Ovary (tissue), 9 donors: Measurements from ENCODE around the gene NHERF1. TPM values are rescaled to one million over a fixed set of nuclear protein-coding genes. Genes with fewer than 3 reads are reported as not detected.

ENCODE experiments used
- DNase-seq, 5 donors: peaks; one replicate each; pipeline ENCODE4 v3.0.0-alpha.2; 2019 to 2020
- H3K27ac ChIP-seq, 2 donors: fragments of 200-600 bp; one replicate each; pipeline versions ENCODE4 v1.5.1 to v1.8.0; 2019 to 2022
- H3K27me3 ChIP-seq: fragments of 200-600 bp; one replicate; pipeline ENCODE4 v1.8.0; 2022
- H3K36me3 ChIP-seq: fragments of 200-600 bp; sonication (generic); one replicate; pipeline ENCODE4 v1.5.1; 2019
- H3K4me1 ChIP-seq: one replicate; pipeline ENCODE4 v1.8.1; 2013; ENCODE audit warnings: mild to moderate bottlenecking, moderate library complexity; ENCODE audit not compliant: insufficient read depth
- H3K4me3 ChIP-seq: fragments of 200-600 bp; sonication (generic); one replicate; pipeline ENCODE4 v1.5.1; 2017
- H3K9me3 ChIP-seq, 2 donors: fragments of 200-600 bp in 1 of 2; sonication (generic) in 1 of 2; one replicate each; pipeline versions ENCODE4 v1.5.1 to v1.8.1; 2013 to 2019; ENCODE audit warnings: mild to moderate bottlenecking in 1 of 2, moderate library complexity in 1 of 2
- EP300 ChIP-seq: sonication (generic); formaldehyde crosslinking; IDR thresholded peaks from one replicate; pipeline ENCODE4 v1.6.1; 2017; ENCODE audit warnings: antibody characterized with exemption
- POLR2A ChIP-seq: fragments of 450-650 bp; IDR thresholded peaks from one replicate; pipeline ENCODE4 v1.6.1; 2017; ENCODE audit warnings: antibody characterized with exemption, mild to moderate bottlenecking, moderate library complexity
- WGBS, 3 donors: extraction: QIAGEN DNeasy Blood & Tissue Kit in 1 of 3; methylation state at CpG; one replicate each; pipeline versions ENCODE4 v1.1.5 to v1.1.7; 2013 to 2017; 5-methylcytosine and 5-hydroxymethylcytosine counted together
- intact Hi-C, 4 donors: fragments of 100-400 bp; cut with DNase I; formaldehyde crosslinking; loops; one replicate each; pipeline versions ENCODE4 v1.11.0 to v1.15.1; 2022 to 2023
- polyA plus RNA-seq, 2 donors: library from polyadenylated mRNA; stranded (reverse); fragments of 200-250 nt in 1 of 2; fragments of 350-450 nt in 1 of 2; fragmentation: Illumina TruSeq in 1 of 2; extraction: RNeasy Lipid Tissue Mini Kit (QIAGEN cat#74804) in 1 of 2; gene quantifications; one replicate each; pipeline ENCODE4 v1.2.3, GENCODE V29; 2013 to 2014
- total RNA-seq, 7 donors: library from RNA; depleted of rRNA in 2 of 7; stranded (reverse); fragments of >200 nt in 2 of 7; fragmentation: NEBNext Ultra II Directional in 3 of 7; extraction: Animal tissue kit (Norgen Biotek cat#: 25700) in 3 of 7; gene quantifications; one replicate each; pipeline versions ENCODE4 v1.1.0 to v1.2.4, GENCODE V29; 2016 to 2023
- TF ChIP-seq, protein P1 (sequence below), 3 donors: fragments of 450-650 bp in 2 of 3; fragments of 200-600 bp in 1 of 3; IDR thresholded peaks; one replicate each; pipeline versions ENCODE4 v1.5.1 to v1.8.0; 2016 to 2022; ENCODE audit warnings: antibody characterized with exemption in 3 of 3, mild to moderate bottlenecking in 1 of 3
- donor health status: DM: no; HTN: no; CAD: no; lungs with moderate emphysema.
- donor health status: DM: no; HTN: no; CAD: no.
- donor health status: Bipolar disorder and iron deficiency.
- donor health status: DM: yes; HTN: yes; CAD: no.
- donor health status: DM: no; HTN: no; CAD: no.
- donor health status: DM: yes; HTN: yes; CAD: no.

NHERF1 gene
- total and polyA plus RNA-seq, 9 donors: 12.1 to 101 (median 21.0) TPM

DNA sequence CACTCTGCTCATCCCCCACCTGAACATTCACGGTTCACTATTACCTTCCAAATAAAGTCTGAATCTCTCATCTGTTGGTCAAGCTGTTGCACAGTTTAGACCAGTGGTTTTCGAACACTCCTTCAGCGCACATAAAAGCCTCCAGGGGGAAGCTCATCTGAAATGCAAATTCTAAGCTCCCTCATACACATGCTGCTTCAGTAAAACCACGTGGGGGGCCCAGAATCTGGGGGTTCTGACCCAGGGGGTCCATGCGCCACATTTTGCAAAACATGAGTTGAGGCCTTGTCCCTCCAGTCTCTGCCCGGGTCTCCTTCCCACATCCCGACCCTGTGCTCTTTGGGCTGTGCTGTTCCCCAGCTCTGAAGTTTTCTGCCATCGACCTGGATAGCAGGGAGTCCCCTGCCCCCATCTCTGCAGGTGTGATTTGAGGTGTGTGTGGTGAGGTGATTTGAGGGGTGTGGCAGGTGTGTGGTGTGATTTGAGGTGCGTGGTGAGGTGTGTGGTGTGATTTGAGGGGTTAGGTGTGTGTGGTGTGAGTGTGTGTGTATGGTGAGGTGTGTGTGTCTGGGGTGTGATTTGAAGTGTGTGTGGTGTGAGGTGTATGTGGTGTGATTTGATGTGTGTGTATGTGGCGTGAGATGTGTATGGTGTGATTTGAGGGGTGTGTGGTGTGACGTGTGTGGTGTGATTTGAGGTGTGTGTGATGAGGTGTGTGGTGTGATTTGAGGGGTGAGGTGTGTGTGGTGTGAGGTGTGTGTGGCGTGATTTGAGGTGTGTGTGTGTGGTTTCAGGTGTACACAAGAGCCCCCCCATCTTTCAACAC, 16.2 kb upstream of the NHERF1 start:
- H3K27me3 ChIP-seq: no peaks in the 10 kb centered on the region
- WGBS, 3 donors: 74 to 77% (median 75%) methylated on average over 12 of the region's 12 CpGs
- no peak overlapping the region for H3K27ac ChIP-seq
- H3K36me3 ChIP-seq: no peaks in the 10 kb centered on the region
- DNase-seq: no peak
- H3K4me3 ChIP-seq: no peak overlapping the region
- H3K9me3 ChIP-seq: no peaks in the 10 kb centered on the region
- TF ChIP-seq POLR2A (no peak), EP300 (no peak)
- TF ChIP-seq, protein P1, sequence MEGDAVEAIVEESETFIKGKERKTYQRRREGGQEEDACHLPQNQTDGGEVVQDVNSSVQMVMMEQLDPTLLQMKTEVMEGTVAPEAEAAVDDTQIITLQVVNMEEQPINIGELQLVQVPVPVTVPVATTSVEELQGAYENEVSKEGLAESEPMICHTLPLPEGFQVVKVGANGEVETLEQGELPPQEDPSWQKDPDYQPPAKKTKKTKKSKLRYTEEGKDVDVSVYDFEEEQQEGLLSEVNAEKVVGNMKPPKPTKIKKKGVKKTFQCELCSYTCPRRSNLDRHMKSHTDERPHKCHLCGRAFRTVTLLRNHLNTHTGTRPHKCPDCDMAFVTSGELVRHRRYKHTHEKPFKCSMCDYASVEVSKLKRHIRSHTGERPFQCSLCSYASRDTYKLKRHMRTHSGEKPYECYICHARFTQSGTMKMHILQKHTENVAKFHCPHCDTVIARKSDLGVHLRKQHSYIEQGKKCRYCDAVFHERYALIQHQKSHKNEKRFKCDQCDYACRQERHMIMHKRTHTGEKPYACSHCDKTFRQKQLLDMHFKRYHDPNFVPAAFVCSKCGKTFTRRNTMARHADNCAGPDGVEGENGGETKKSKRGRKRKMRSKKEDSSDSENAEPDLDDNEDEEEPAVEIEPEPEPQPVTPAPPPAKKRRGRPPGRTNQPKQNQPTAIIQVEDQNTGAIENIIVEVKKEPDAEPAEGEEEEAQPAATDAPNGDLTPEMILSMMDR (IDR thresholded peaks at IDR 0.05): no peak
- intact Hi-C loops: no loop called here
- H3K4me1 ChIP-seq: no peaks in the 10 kb centered on the region

- 54 to 60% (median 55%) methylated on average over 9 of the region's 9 CpGs for WGBS, 3 donors
- Histone ChIP-seq H3K4me3 (no peak overlapping the region), H3K27ac (no peak overlapping the region), H3K4me1 (peaks cover 10% of the 10 kb centered on the region), H3K9me3 (no peaks in the 10 kb centered on the region), H3K27me3 (no peaks in the 10 kb centered on the region), H3K36me3 (no peaks in the 10 kb centered on the region)
- DNase-seq: no peak
- intact Hi-C loops: no loop called here
- no peak for TF ChIP-seq EP300
- TF ChIP-seq, protein P1 (IDR thresholded peaks at IDR 0.05): no peak
- no peak for TF ChIP-seq POLR2A
These were observed 14.9 kb upstream of the NHERF1 start for GRCh38 chr17:74733365-74734122.

DNA sequence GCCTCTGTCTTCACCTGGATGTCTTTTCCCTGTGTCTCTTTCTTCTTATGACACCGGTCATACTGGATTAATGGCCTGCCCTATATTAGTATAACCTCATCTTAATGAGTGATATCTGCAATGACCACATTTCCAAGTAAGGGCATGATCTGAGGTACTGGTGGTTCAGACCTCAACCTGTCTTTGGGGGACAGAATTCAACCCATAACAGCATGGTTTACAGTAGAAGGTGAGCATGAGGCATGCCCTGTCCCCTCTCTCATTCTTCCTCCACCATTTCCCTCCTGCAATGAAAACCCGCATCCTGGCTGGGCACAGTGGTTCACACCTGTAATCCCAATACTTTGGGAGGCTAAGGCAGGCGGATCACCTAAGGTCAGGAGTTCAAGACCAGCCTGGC, 14.2 kb upstream of the NHERF1 start:
- TF ChIP-seq POLR2A: no peak
- TF ChIP-seq, protein P1 (IDR thresholded peaks at IDR 0.05): no peak
- TF ChIP-seq EP300: no peak
- no peak overlapping the region for H3K27ac ChIP-seq
- no peaks in the 10 kb centered on the region for H3K27me3 ChIP-seq
- peaks cover 12% of the 10 kb centered on the region for H3K4me1 ChIP-seq
- no peaks in the 10 kb centered on the region for H3K36me3 ChIP-seq
- no peak for DNase-seq
- 93 to 96% (median 95%) methylated on average over 3 of the region's 3 CpGs for WGBS, 3 donors
- intact Hi-C loops: no loop called here
- no peaks in the 10 kb centered on the region for H3K9me3 ChIP-seq
- H3K4me3 ChIP-seq: no peak overlapping the region

DNA sequence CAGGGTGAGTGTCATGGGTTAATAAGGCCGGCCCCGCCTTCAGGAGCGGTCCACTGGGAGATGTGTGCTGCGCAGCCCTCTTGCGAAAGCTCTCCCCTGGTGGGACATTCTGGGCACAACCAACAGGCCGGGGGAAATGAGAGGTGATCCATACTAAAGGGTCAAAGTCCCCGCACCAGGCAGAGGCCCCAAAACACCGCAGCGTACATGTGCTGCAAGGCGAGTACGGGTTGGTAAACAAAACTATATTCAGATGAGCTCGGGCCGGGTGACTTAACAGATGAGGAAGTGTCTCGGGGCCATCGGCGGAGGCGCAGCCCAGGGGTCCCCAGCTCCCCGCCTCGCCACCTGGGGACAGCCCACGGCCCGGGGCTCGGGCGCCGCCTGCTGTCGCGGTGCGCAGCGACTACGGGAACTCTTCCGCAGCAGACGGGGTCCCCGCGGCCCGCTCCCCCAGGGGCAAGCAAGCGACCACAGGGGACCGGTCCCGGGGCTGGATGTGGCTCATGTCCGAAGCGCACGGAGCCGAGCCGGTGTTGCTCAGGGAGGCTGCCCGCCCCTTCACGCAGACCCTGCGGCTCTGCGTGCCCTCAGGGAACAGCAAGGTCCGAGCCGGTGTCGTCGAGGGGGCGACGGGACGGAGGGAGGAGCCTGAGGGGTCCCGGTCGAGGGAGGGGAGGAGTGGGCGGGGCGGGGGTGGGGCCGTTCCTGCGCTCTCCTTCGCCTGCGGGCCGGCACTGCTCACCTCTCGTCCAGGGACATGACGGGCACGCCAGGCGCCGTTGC, 11.7 kb upstream of the NHERF1 start, which contains the start of gene RAB37:
Gene RAB37, plus strand, starts transcription at position 744 of the 786 bp plus-strand sequence. Its CDS starts 17 bp downstream, at position 761.
- intact Hi-C loops: no loop called here
- H3K27ac ChIP-seq: no peak within 1 kb of the TSS
- H3K27me3 ChIP-seq: no peaks in the 10 kb centered on the region
- no peaks in the 10 kb centered on the region for H3K9me3 ChIP-seq
- H3K4me1 ChIP-seq: peaks cover 12% of the 10 kb centered on the region
- 3 to 10% (median 5%) methylated on average over 42 to 67 of the region's 67 CpGs for WGBS, 3 donors
- H3K4me3 ChIP-seq: peak within 1 kb of the TSS; percentile 26
- TF ChIP-seq, protein P1 (IDR thresholded peaks at IDR 0.05): no peak
- TF ChIP-seq POLR2A: no peak
- TF ChIP-seq EP300: no peak
- no peak for DNase-seq
- H3K36me3 ChIP-seq: no peaks in the 10 kb centered on the region
